ENCODE measurements around the gene SCFD1.

- TF ChIP-seq, protein P1, sequence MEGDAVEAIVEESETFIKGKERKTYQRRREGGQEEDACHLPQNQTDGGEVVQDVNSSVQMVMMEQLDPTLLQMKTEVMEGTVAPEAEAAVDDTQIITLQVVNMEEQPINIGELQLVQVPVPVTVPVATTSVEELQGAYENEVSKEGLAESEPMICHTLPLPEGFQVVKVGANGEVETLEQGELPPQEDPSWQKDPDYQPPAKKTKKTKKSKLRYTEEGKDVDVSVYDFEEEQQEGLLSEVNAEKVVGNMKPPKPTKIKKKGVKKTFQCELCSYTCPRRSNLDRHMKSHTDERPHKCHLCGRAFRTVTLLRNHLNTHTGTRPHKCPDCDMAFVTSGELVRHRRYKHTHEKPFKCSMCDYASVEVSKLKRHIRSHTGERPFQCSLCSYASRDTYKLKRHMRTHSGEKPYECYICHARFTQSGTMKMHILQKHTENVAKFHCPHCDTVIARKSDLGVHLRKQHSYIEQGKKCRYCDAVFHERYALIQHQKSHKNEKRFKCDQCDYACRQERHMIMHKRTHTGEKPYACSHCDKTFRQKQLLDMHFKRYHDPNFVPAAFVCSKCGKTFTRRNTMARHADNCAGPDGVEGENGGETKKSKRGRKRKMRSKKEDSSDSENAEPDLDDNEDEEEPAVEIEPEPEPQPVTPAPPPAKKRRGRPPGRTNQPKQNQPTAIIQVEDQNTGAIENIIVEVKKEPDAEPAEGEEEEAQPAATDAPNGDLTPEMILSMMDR (IDR thresholded peaks at IDR 0.05), result no peak
- TF ChIP-seq POLR2A (IDR thresholded peaks at IDR 0.05), result no peak
- no peak for TF ChIP-seq EP300 (IDR thresholded peaks at IDR 0.05)
- no peak for TF ChIP-seq POLR2AphosphoS5 (IDR thresholded peaks at IDR 0.05)
Measured at GRCh38 chr14:30655124-30655523, 33.0 kb downstream of the SCFD1 start.

Measured in gastroesophageal sphincter (tissue), 3 donors.